Right lung (tissue), 5 donors: Measurements from ENCODE around the gene PPP3CA. TPM values are rescaled to one million over a fixed set of nuclear protein-coding genes. Genes with fewer than 3 reads are reported as not detected.
"Not testable (repeated sequence)": the region's sequence is repeated elsewhere in the genome, so short reads cannot be mapped to it uniquely, and the experiment has no call there.

Experiments used
- DNase-seq, 2 donors: peaks; one replicate each; pipeline ENCODE4 v3.0.0-alpha.2; 2013
- polyA plus RNA-seq, 5 donors: library from polyadenylated mRNA; unstranded; fragments of 120-200 nt; gene quantifications; one replicate each; pipeline versions ENCODE4 v1.2.1 to v1.2.3, GENCODE V29; 2013; ENCODE audit warnings: inconsistent platforms in 1 of 5, low replicate concordance in 1 of 5; ENCODE audit not compliant: insufficient read length in 5 of 5, insufficient read depth in 1 of 5

The PPP3CA gene
- polyA plus RNA-seq, 5 donors, result 30.7 to 60.9 (median 44.4) TPM

GRCh38 chr4:101256222-101256621 is 91.1 kb downstream of the PPP3CA start:
- no peak for DNase-seq

- DNase-seq, result no peak
These were observed 92.5 kb downstream of the PPP3CA start for GRCh38 chr4:101254776-101255175.

GRCh38 chr4:101253121-101253520 is 94.2 kb downstream of the PPP3CA start:
- no peak for DNase-seq

GRCh38 chr4:101252721-101253120 is 94.6 kb downstream of the PPP3CA start:
- no peak for DNase-seq

DNA sequence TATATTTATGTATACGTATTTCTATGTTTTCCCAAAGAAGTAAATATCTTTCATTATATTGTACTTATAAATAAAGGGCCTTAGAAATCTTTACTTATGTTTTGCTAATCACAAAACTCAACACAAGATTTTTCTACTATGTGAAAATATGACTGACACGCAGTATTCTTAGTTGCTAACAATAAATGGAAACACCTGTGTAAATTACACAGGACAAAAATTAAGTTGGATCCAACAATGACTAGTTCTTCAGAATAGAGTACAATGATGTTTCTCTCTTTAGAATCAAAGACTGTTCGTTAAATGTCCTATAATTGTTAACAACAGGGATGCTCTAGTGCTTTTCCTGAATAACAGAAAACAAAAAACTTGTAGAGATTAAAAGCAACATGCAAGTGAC is 96.1 kb downstream of the PPP3CA start:
- DNase-seq, result no peak

DNA sequence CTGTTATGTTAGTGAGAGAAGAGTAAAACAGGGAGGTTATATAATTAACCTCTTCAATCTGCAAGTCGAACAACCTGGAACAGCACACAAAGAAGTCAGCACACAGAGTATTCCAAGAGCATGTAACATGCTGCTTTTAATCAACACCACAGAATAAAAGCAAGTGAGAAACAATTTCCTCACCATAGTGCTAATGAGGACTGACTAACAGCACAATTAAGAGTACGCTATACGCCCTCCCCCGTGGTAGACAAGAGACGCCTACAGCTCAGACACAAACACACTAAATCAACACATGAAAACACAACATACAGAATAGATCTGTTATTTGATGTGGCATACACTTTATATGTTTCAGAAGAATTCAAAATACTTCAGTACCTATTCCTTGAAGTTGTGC is 103.0 kb downstream of the PPP3CA start:
- DNase-seq, result no peak

DNA sequence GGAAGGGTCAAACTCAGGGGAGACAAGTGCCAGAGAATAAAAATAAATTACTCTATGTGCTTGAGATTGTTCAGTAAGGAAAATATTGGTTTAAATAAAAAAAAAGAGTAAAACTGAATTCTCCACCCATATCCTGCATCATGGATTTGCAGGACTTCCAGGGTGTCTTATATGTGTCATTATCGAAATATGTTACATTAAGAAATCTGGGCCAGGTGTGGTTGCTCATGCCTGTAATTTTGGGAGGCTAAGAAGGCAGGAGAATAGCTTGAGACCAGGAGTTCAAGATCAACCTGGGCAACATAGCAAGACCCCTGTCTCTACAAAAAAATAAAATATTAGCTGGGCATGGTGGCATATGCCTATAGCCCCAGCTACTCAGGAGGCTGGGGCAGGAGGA is 104.9 kb downstream of the PPP3CA start:
- no peak for DNase-seq

GRCh38 chr4:101240099-101240498 is 107.2 kb downstream of the PPP3CA start:
- no peak for DNase-seq

GRCh38 chr4:101239665-101240064 is 107.7 kb downstream of the PPP3CA start:
- DNase-seq, result no peak

- no peak for DNase-seq
These were observed 108.6 kb downstream of the PPP3CA start for GRCh38 chr4:101238706-101239105.

- DNase-seq, result no peak
These were observed 109.6 kb downstream of the PPP3CA start for GRCh38 chr4:101237773-101238172.

GRCh38 chr4:101236097-101236496 is 111.2 kb downstream of the PPP3CA start:
- DNase-seq, result no peak

DNA sequence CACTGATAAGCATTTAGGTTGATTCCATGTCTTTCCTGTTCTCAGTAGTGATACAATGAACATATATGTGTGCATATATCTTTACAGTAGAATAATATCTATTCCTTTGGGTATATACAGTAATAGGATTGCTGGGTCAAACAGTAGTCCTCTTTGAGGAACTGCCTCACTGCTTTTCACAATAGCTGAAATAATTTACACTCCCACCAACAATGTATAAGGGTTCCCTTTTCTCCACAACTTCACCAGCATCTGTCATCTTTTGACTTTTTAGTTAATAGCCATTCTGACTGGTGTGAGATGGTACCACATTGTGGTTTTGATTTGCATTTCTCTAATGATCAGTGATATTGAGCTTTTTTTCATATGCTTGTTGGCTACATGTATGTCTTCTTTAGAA is 113.2 kb downstream of the PPP3CA start:
- not testable (repeated sequence) for DNase-seq

- no peak for DNase-seq
These were observed 115.1 kb downstream of the PPP3CA start for GRCh38 chr4:101232074-101232776.

DNA sequence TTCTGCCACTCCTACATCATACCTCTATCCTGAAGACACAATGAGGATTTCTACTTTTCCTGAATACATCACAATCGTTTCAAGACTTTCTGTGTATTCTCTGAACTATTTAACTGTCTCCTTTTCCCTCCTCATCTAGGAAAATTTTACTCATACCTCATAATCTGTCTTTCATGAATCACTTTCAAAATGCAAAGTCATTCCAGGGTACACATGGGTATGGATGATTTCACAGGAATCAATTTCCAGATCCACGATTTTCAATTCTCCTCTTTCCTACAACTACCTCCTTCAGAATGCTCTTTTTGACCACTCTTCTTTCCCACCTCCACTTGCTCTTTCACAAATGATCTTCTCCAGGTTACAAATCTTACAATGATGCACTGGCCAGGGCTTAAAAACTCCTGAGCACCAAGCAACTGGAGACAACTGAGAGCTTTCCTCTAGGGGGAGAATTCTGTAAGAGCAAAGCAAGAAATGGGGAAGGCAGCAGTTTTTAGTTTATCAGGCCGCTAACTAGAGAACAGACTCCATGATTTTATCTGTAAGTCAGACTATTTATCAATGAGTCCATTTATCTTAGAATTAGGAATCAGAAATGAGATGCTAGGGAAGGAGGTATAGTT is 116.4 kb downstream of the PPP3CA start:
- no peak for DNase-seq

- DNase-seq, result no peak
These were observed 118.2 kb downstream of the PPP3CA start for GRCh38 chr4:101229116-101229515.

- DNase-seq, result no peak
These were observed 119.6 kb downstream of the PPP3CA start for GRCh38 chr4:101227715-101228114.

DNA sequence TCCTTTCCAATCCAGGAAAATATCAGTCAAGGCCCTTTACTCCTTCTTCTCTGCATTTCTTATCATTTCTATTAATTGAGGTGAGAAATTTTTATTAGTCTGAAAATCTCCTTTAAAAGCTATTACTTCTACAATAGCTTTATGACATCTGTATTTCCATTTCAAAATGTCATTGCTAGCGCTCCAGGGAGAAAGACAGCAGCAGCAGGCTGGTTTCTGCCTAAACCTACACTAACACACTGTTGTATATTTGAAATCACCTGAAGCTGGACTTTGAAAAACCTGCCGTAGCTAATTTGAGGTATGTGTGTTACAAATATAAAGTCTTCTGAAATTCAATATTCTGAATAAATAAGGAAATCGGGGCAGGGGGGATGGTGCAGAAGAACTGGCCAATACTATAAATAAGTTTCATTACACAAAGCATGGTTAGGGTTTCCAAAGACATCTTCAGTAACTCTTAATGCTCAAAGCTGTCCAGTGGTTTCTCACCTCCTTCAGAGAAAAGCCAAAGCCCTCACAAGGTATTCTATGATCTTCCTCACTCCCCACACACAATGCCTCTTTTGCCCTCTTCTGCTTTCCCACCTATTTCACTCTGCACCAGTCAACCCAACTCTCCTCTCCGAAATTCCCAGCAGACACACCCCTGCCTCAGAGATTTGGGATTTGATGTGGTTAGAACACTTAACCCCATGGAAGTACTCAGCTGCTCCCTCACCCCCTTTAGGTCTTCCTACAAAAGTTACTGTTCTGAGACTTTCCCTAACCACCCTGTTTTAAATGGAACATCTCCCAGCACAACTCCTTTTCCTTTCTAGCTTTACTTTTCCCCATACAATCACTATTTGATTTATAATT is 122.7 kb downstream of the PPP3CA start:
- no peak for DNase-seq

DNA sequence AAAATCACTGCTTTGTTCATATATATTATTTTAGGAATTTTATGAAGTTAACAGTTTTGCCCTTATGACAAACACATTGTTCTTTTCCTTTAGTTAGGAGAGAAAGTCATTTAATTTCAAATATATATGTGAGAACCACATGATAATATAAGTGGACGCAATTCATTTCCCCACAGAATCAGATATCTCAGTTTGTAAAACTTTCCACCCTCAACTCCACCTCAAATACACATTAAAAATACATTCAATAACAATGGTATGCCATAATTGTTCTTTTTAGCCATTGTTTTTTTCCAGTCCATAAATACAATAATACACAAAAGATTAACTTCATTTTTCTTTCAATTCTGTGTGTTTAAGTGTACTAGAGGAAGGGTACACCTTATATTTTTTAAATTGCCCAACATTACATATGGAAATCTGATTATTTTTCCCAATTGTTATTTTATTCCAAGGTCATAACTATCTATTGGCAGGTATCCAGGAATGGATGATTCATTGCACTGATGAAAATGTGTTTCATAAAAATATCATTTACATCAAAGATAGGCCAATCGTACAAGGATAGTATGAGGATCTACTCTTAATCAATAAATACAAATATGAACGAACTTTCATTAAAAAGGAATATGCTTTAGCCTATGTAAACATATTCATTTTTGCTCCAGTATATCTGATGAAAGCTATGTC is 125.0 kb downstream of the PPP3CA start:
- no peak for DNase-seq

- DNase-seq, result no peak
These were observed 126.0 kb downstream of the PPP3CA start for GRCh38 chr4:101221294-101221693.

- DNase-seq, result no peak
These were observed 128.4 kb downstream of the PPP3CA start for GRCh38 chr4:101218894-101219293.

GRCh38 chr4:101218346-101218745 is 129.0 kb downstream of the PPP3CA start:
- no peak for DNase-seq
